K562 (cell line): ENCODE data around the gene PLEKHO2. TPM values are rescaled to one million over a fixed set of nuclear protein-coding genes. Genes with fewer than 3 reads are reported as not detected.

Source experiments
- ATAC-seq: fragments of 200-7000 bp; cut with Tn5 transposase; 3 replicates; pipeline ENCODE4 v1.9.1; 2020; ENCODE audit warnings: moderate library complexity
- BruUV-seq: library from RNA; stranded (reverse); fragments of 400-500 nt; replicated peaks from 2 replicates; lab custom pipeline; 2021; lab: Mats Ljungman, UMichigan
- CTCF ChIA-PET: fragments of 300-600 bp; formaldehyde crosslinking; extraction: SDS; loops from one replicate; lab custom pipeline; 2021; ENCODE audit warnings: low intra/inter-chr PET ratio; lab: Yijun Ruan, JAX
- POLR2A ChIA-PET: fragments of 300-600, 350-650 bp; sonication (Branson Sonifier 250); formaldehyde crosslinking; extraction: SDS; loops from one replicate; lab custom pipeline; 2021; ENCODE audit warnings: antibody characterized with exemption, inconsistent platforms; lab: Yijun Ruan, JAX
- DNase-seq, 4 experiments: peaks; one replicate each; pipeline versions ENCODE4 v3.0.0 to v3.0.0-alpha.2; 2011 to 2018; ENCODE audit warnings: low spot score in 3 of 4, mixed read lengths in 3 of 4; ENCODE audit errors: extremely low read depth in 1 of 4
- FAIRE-seq: peaks from 2 replicates; lab custom pipeline; 2011; peaks lifted over from hg19 to GRCh38; lab: Jason Lieb, UNC
- H2AFZ ChIP-seq: 2 replicates; pipeline ENCODE4 v1.6.0; 2011; ENCODE audit warnings: low read depth, low read length, control low read depth, inconsistent platforms
- H3K27ac ChIP-seq: fragments of 200-600 bp; 3 replicates; pipeline ENCODE4 v1.8.0; 2011; ENCODE audit warnings: low read depth, mild to moderate bottlenecking, control low read depth, inconsistent platforms, low read length, moderate library complexity, mixed read lengths; ENCODE audit errors: extremely low read depth
- H3K27me3 ChIP-seq, 2 experiments: fragments of 300-600 bp in 1 of 2; 2 replicates in 1 of 2; 3 replicates in 1 of 2; pipeline versions ENCODE4 v1.6.0 to v1.8.0; 2011; ENCODE audit warnings: inconsistent platforms in 2 of 2, low read length in 2 of 2, mild to moderate bottlenecking in 1 of 2, mixed read lengths in 1 of 2, moderate library complexity in 1 of 2; ENCODE audit not compliant: control insufficient read depth in 2 of 2, insufficient read depth in 2 of 2
- H3K36me3 ChIP-seq: fragments of 300-600 bp; 3 replicates; pipeline ENCODE4 v1.8.0; 2011; ENCODE audit warnings: mild to moderate bottlenecking, low read length, inconsistent platforms; ENCODE audit not compliant: control insufficient read depth, insufficient read depth
- H3K4me1 ChIP-seq, 2 experiments: fragments of 200-600 bp in 1 of 2; replicated peaks in 1 of 2; 2 replicates in 1 of 2; 3 replicates in 1 of 2; pipeline versions ENCODE4 v1.5.1 to v1.8.0; 2011; ENCODE audit warnings: inconsistent platforms in 2 of 2, low read length in 2 of 2, mild to moderate bottlenecking in 1 of 2, mixed read lengths in 1 of 2, moderate library complexity in 1 of 2; ENCODE audit not compliant: control insufficient read depth in 2 of 2, insufficient read depth in 2 of 2
- H3K4me2 ChIP-seq: 2 replicates; pipeline ENCODE4 v1.6.1; 2011; ENCODE audit warnings: low read length, control low read depth, inconsistent platforms, mixed read lengths; ENCODE audit not compliant: insufficient read depth
- H3K4me3 ChIP-seq: fragments of 200-600 bp; sonication (generic), shearing (Covaris generic); 2 replicates; pipeline ENCODE4 v1.5.1; 2016; ENCODE audit warnings: control low read depth, inconsistent platforms
- H3K79me2 ChIP-seq: fragments of 200-600 bp; 3 replicates; pipeline ENCODE4 v1.8.0; 2011; ENCODE audit warnings: low read length, inconsistent platforms; ENCODE audit not compliant: control insufficient read depth, insufficient read depth
- H3K9ac ChIP-seq, 2 experiments: 2 replicates each; pipeline versions ENCODE4 v1.6.0 to v1.6.1; 2011; ENCODE audit warnings: low read depth in 2 of 2, low read length in 2 of 2, control low read depth in 1 of 2, inconsistent platforms in 1 of 2, mild to moderate bottlenecking in 1 of 2, mixed read lengths in 1 of 2; ENCODE audit not compliant: insufficient read depth in 1 of 2
- H3K9me1 ChIP-seq: one replicate; pipeline ENCODE4 v1.6.0; 2011; ENCODE audit warnings: inconsistent platforms, mild to moderate bottlenecking, low read length, moderate library complexity; ENCODE audit not compliant: control insufficient read depth, insufficient read depth
- H3K9me3 ChIP-seq: replicated peaks from 2 replicates; pipeline ENCODE4 v1.5.1; 2011; ENCODE audit warnings: low read depth, low read length, inconsistent platforms; ENCODE audit not compliant: control insufficient read depth, insufficient read depth
- H4K20me1 ChIP-seq: replicated peaks from 2 replicates; pipeline ENCODE4 v1.6.1; 2011; ENCODE audit warnings: low read length, inconsistent platforms, mixed read lengths; ENCODE audit not compliant: control insufficient read depth, insufficient read depth
- ARID4B ChIP-seq: sonication (generic); formaldehyde crosslinking; IDR thresholded peaks from 2 replicates; pipeline ENCODE4 v1.8.0; 2022; ENCODE audit warnings: mild to moderate bottlenecking, missing genetic modification reagents
- CC2D1A ChIP-seq: fragments of 450-650 bp; IDR thresholded peaks from 2 replicates; pipeline ENCODE4 v1.6.1; 2017; ENCODE audit warnings: mild to moderate bottlenecking
- CREB1 ChIP-seq, 2 experiments: sonication (generic) in 1 of 2; formaldehyde crosslinking in 1 of 2; IDR thresholded peaks; 2 replicates each; pipeline versions ENCODE4 v1.6.1 to v1.8.0; 2012 to 2022; ENCODE audit warnings: inconsistent platforms in 1 of 2, mild to moderate bottlenecking in 1 of 2, missing genetic modification reagents in 1 of 2, moderate library complexity in 1 of 2
- EZH2 ChIP-seq: IDR thresholded peaks from 2 replicates; pipeline ENCODE4 v1.6.1; 2012; ENCODE audit warnings: low read depth, mild to moderate bottlenecking, inconsistent platforms, low read length, borderline replicate concordance
- HIVEP1 ChIP-seq: fragments of 250-450 bp; sonication (Bioruptor Pico); IDR thresholded peaks from 2 replicates; pipeline ENCODE4 v1.4.0; 2020; ENCODE audit warnings: mild to moderate bottlenecking
- SIRT6 ChIP-seq: IDR thresholded peaks from one replicate; pipeline ENCODE4 v1.6.1; 2012; ENCODE audit warnings: low read depth, mild to moderate bottlenecking, control low read depth, inconsistent platforms, low read length, moderate library complexity
- SP2 ChIP-seq: IDR thresholded peaks from 2 replicates; pipeline ENCODE4 v1.6.1; 2011; ENCODE audit warnings: mild to moderate bottlenecking, low read depth, low read length, moderate library complexity; ENCODE audit not compliant: poor library complexity, severe bottlenecking; ENCODE audit errors: extremely low read depth
- ZBTB26 ChIP-seq: fragments of 450-650 bp; formaldehyde crosslinking; IDR thresholded peaks from 2 replicates; pipeline ENCODE4 v1.4.0; 2022; ENCODE audit warnings: missing genetic modification characterization
- WGBS: fragments of 100-300 bp; shearing (Covaris generic); methylation state at CpG from one replicate; pipeline ENCODE4 v1.1.6; 2016; ENCODE audit warnings: low coverage, mixed read lengths; ENCODE audit not compliant: insufficient coverage; ENCODE audit errors: missing lambda C conversion rate; 5-methylcytosine and 5-hydroxymethylcytosine counted together
- in situ Hi-C: fragments of 300-500 bp; cut with MboI; formaldehyde crosslinking; loops from 4 replicates; pipeline ENCODE4 v1.15.0; 2018; ENCODE audit warnings: inconsistent platforms, mixed read lengths
- intact Hi-C: fragments of 100-400 bp; cut with micrococcal nuclease; formaldehyde crosslinking; loops from 2 replicates; pipeline ENCODE4 v1.14.2; 2022
- polyA plus RNA-seq, 8 experiments: library from polyadenylated mRNA; depleted of rRNA in 4 of 8; stranded (reverse) in 5 of 8; unstranded in 3 of 8; fragments of >200 nt; fragmentation: Nextera tagmentation in 2 of 8; fragmentation: Illumina TruSeq in 1 of 8; extraction: Ambion mirVana in 2 of 8; extraction: Trizol in 1 of 8; gene quantifications; 2 replicates each; pipeline versions ENCODE4 v1.2.1 to v1.2.3, GENCODE V29; 2011 to 2014; ENCODE audit warnings: inconsistent platforms in 1 of 8, missing spikeins in 1 of 8
- total RNA-seq, 7 experiments: library from RNA; depleted of rRNA in 6 of 7; stranded (reverse); fragments of >200 nt in 6 of 7; fragmentation: Illumina TruSeq in 2 of 7; extraction: Trizol in 2 of 7; gene quantifications; 2 replicates each; pipeline versions ENCODE4 v1.2.1 to v1.2.3, GENCODE V29; 2011 to 2021; ENCODE audit warnings: low replicate concordance in 1 of 7

The PLEKHO2 gene
- total and polyA plus RNA-seq, 9 of the 15 experiments (the other 6 are each of a cell fraction or from before 2014, with no cell fraction given), result 0.24 to 8.8 (median 5.5) TPM

GRCh38 chr15:64901141-64901540 is 59.4 kb downstream of the PLEKHO2 start:
- H3K4me1 ChIP-seq, result peaks cover 7 to 14% of the 10 kb centered on the region in 2 experiments; a peak in 4 of 5 replicates
- H3K79me2 ChIP-seq, result no peaks in the 10 kb centered on the region
- 17% methylated on average over 5 of the region's 5 CpGs for WGBS
- no peak overlapping the region for H3K4me2 ChIP-seq
- no TSS peak for BruUV-seq
- intact Hi-C loops (loop anchor here (10.0 kb wide), 1 partner anchor 86 kb away; no protein-coding TSS in a partner anchor), in situ Hi-C loops (no loop called here)
- no peaks in the 10 kb centered on the region for H4K20me1 ChIP-seq
- 0 out of 5 replicates have a peak, but pooled peaks cover 0 to 5% of the 10 kb centered on the region in 2 experiments for H3K27me3 ChIP-seq
- H2AFZ ChIP-seq, result no peak overlapping the region
- POLR2A ChIA-PET, result no interaction called here
- ATAC-seq, result no peak
- no peak for DNase-seq
- no peaks in the 10 kb centered on the region for H3K9me1 ChIP-seq
- H3K9ac ChIP-seq, result no peak overlapping the region
- no peak for TF ChIP-seq CREB1 (IDR thresholded peaks at IDR 0.05)
- no peak for TF ChIP-seq CREB1 (CRISPR knock-in tag; IDR thresholded peaks at IDR 0.05)
- no peak for TF ChIP-seq ZBTB26 (CRISPR knock-in tag)
- TF ChIP-seq ARID4B (CRISPR knock-in tag), result no peak
- TF ChIP-seq CC2D1A, result no peak
- no peak for TF ChIP-seq SP2
- TF ChIP-seq SIRT6, result no peak
- no peak for TF ChIP-seq EZH2
- no peak for TF ChIP-seq HIVEP1 (CRISPR knock-in tag)
- H3K9me3 ChIP-seq, result no peaks in the 10 kb centered on the region
- H3K36me3 ChIP-seq, result no peaks in the 10 kb centered on the region
- CTCF ChIA-PET, result interaction anchor here (0.6 kb wide), 1 partner anchor 170 kb away, joined by 3 read pairs; no protein-coding TSS in a partner anchor
- no peak overlapping the region for H3K4me3 ChIP-seq
- H3K27ac ChIP-seq, result no peak overlapping the region
- FAIRE-seq, result no peak
